ENCODE data around the gene KAZN.

The KAZN gene

GRCh38 chr1:14994148-14994547, 395.7 kb downstream of the KAZN start:
- Histone ChIP-seq H3K36me3 (ENCODE audit: control insufficient read depth in 2 of 2, insufficient read depth in 1 of 2, low read length in 2 of 2) (no peaks in the 10 kb centered on the region), H3K27ac (ENCODE audit: extremely low read depth, low read depth, low read length) (no peak overlapping the region), H3K9me3 (ENCODE audit: control insufficient read depth, insufficient read depth, low read depth, low read length) (no peaks in the 10 kb centered on the region), H3K4me1 (ENCODE audit: control insufficient read depth, insufficient read depth, low read length) (no peaks in the 10 kb centered on the region), H3K4me3 (ENCODE audit: low read depth, low read length) (no peak overlapping the region)
- POLR2A ChIA-PET: no interaction called here
- TF ChIP-seq CTCF (tag by site-specific recombination; IDR thresholded peaks at IDR 0.05): no peak
- no peak for TF ChIP-seq ZNF366 (tag by site-specific recombination; conservative IDR thresholded peaks at IDR 0.05)
- TF ChIP-seq ZNF585B (tag by site-specific recombination; IDR thresholded peaks at IDR 0.05): no peak
- no peak for TF ChIP-seq ZNF791 (tag by site-specific recombination; IDR thresholded peaks at IDR 0.05)
- no peak for TF ChIP-seq ZNF776 (tag by site-specific recombination; IDR thresholded peaks at IDR 0.05; ENCODE audit: borderline replicate concordance)
- TF ChIP-seq HOXA7 (CRISPR knock-in tag; IDR thresholded peaks at IDR 0.05; ENCODE audit: borderline replicate concordance): no peak
- TF ChIP-seq GFI1B (tag by site-specific recombination; IDR thresholded peaks at IDR 0.05): no peak
- TF ChIP-seq PRDM2 (tag by site-specific recombination; IDR thresholded peaks at IDR 0.05; ENCODE audit: borderline replicate concordance): no peak
- TF ChIP-seq KLF8 (tag by site-specific recombination; IDR thresholded peaks at IDR 0.05): no peak
- TF ChIP-seq ZNF473 (tag by site-specific recombination; IDR thresholded peaks at IDR 0.05): no peak
- TF ChIP-seq GLIS2 (tag by site-specific recombination; IDR thresholded peaks at IDR 0.05): no peak
- TF ChIP-seq ZNF24 (tag by site-specific recombination; IDR thresholded peaks at IDR 0.05): no peak
- no peak for TF ChIP-seq ZSCAN4 (tag by site-specific recombination; IDR thresholded peaks at IDR 0.05)
- no peak for TF ChIP-seq OSR2 (tag by site-specific recombination; IDR thresholded peaks at IDR 0.05)
- TF ChIP-seq ZNF184 (tag by site-specific recombination; IDR thresholded peaks at IDR 0.05): no peak
- TF ChIP-seq INSM2 (tag by site-specific recombination; IDR thresholded peaks at IDR 0.05): no peak
- no peak for TF ChIP-seq ZFHX2 (tag by site-specific recombination; conservative IDR thresholded peaks at IDR 0.05)
- TF ChIP-seq ZNF660 (tag by site-specific recombination; IDR thresholded peaks at IDR 0.05): no peak
- no peak for TF ChIP-seq HOXD13 (CRISPR knock-in tag; IDR thresholded peaks at IDR 0.05; ENCODE audit: borderline replicate concordance)
- TF ChIP-seq ZNF555 (tag by site-specific recombination; conservative IDR thresholded peaks at IDR 0.05): no peak
- CTCF ChIA-PET: no interaction called here

Data from HEK293 (cell line).